Measurements from ENCODE around the gene CCL18.
A peak's percentile ranks its signal among the peaks of the same experiment; 100 is the strongest.
"Not testable (repeated sequence)": the region's sequence is repeated elsewhere in the genome, so short reads cannot be mapped to it uniquely, and the experiment has no call there.

CCL18 gene, protein sequence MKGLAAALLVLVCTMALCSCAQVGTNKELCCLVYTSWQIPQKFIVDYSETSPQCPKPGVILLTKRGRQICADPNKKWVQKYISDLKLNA

DNA sequence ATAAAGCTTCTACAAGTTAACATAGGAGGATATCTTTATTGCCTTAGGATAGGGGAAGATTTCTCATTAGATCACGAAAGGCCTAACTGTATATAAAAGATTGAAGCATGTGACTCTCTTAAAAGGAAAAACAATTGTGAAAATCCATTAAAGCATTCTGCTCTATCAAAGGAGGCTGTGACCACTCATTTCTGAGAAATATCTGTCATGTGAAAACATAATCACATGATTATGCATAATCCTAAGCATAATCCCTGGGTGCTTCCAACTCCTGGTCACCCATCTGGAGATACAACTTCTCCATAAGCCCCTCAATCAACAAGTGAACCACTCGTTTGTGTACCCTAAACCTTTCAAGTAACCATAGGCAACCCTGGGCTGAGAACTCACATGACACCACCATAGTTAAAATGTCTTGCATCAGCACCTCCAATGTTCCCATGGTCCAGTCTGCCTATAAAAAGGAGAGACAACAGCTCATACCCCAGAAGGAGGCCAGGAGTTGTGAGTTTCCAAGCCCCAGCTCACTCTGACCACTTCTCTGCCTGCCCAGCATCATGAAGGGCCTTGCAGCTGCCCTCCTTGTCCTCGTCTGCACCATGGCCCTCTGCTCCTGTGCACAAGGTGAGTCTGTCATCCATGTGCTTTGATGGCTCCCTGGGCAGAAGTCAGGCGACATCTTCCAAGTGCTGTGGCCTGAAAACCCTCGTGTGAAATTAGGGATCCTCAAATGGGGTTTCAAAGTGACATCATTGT, at the start of gene CCL18:
TSS of gene CCL18 (plus strand) at position 487 of the 756 bp plus-strand sequence. CDS start at position 558, 71 bp downstream.
- no peak for DNase-seq

DNA sequence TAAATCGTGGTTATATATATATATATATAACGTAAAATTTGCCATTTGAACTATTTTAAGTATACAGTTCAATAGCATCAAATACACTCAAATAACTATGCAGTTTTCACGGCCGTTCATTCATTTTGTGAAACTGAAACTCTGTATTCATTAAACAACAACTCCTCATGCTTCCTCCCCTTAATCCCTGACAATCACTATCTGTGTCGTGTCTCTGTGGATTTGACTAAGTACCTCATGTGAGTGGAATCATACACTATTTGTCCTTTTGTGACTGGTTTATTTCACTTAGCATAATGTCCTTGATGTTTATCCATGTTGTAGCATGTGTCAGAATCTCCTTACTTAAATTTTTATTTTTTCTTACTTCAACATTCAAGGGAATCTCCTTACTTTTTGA, 49.1 kb upstream of the CCL18 start:
- DNase-seq = no peak

DNA sequence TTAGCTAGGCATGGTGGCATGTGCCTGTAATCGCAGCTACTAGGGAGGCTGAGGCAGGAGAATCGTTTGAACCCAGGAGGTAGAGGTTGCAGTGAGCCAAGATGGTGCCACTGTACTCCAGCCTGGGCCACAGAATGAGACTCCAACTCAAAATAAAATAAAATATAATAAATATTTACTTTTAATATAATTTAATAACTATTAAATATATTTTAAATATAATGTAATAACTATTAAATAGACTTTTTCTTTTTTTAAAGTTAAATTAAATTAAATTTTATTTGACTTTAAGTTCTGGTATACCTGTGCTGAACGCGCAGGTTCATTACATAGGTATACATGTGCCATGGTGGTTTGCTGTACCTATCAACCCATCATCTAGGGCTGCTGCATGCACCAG, 48.2 kb upstream of the CCL18 start:
- DNase-seq = not testable (repeated sequence)

DNA sequence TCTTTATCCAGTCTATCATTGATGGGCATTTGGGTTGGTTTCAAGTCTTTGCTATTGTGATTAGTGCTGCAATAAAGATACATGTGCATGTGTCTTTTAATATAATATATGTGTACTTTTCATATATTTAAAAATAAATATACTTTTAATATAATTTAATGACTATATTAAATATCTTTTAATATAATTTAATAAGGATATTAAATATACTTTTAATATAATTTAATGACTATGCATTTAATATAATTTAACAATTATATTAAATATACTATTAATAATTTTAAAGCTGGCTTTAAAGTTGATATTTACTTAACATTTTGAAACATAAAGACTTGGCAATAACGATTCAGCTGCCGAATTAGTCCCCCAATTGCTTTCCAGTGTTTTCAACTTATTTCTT, 47.5 kb upstream of the CCL18 start:
- DNase-seq = no peak

DNA sequence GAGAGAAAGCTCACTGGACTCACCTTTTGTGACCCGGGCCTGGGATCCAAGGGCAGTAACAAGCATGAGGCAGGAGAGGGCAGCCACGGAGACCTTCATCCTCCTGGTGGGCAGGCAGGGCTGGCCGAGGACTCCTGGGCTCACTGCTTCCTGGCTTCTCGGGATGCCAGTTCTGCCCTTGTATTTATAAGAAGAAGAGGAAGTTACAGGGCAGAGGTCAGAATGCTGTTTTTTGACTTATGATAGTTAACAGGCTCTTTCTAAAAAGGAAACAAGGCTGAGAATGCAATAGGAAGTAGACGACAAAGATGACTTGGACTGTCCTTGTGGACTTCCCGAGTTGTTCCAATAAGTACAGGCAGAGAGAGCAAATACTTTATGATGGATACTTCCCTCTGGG, 46.3 kb upstream of the CCL18 start, which contains the start of gene CCL23:
TSS of gene CCL23 (minus strand) at position 174 of the 400 bp plus-strand sequence. CDS start at position 99, 75 bp downstream.
- no peak for DNase-seq

DNA sequence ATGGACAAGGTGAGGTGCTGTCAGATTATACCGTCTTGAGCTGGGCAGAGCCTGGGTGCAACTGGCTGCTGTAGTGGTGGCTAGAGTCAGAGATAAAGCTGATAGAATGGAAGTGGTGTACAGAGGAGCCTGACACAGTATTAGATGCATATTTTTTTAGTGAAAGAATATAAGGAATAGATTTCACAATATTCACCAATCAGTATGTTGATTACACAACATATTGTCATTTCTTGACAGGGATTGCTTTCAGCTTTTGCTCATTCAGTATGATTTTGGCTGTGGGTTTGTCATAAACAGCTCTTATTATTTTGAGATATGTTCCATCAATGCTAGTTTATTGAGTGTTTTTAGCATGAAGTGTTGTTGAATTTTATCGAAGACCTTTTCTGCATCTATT, 44.6 kb upstream of the CCL18 start:
- DNase-seq = no peak

DNA sequence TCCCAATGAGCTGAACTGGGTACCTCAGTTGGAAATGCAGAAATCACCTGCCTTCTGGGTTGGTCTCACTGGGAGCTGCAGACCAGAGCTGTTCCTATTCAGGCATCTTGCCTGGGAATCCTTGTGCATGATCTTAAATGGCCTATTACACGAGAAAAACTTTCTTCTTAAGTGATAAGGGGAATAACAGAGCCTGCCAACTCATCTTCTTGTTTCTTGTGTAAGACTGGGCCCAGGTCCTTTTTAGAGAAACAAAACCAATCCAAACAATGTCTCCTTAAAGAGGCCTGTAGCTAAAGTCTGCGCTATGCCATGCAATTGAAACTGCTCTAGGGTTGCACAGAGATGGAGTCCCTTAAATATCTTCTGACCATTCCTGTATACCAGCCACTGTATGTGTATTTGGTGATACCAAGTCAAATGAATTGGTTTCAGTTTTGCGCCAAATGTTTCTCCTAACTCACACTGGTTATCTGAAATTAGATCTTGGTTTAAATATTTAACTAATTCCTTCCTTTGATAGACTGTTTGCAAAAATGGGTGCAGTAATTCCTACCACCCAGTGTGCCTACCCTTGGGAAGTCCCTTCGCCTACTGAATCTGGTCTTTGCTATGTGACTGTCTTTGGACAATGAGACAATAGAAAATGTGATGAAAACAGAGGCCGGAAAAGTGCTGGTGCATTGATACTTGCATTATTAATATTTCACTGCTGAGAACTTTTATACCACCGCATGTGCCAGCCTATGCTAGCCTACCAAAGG, 39.8 kb upstream of the CCL18 start:
- DNase-seq = no peak

DNA sequence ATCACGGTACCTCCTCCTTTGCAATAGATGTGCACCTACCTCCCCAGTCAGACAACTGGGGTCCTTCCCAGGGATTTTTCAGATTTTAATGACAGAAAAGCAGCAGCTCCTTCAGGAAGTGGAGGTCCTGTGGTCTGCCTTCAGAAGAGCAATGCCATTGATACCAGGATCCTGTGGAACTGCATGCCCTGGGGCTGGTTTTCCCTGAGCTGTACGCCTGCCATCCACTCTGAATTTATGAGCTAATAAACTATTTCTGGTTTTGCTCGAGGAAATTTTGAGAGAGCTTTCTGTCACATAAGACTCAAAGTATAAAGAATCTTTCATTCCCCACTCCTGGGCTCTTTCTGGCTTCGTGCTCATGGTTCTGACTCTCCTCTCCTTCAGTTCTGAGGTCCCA, 36.3 kb upstream of the CCL18 start:
- no peak for DNase-seq

DNA sequence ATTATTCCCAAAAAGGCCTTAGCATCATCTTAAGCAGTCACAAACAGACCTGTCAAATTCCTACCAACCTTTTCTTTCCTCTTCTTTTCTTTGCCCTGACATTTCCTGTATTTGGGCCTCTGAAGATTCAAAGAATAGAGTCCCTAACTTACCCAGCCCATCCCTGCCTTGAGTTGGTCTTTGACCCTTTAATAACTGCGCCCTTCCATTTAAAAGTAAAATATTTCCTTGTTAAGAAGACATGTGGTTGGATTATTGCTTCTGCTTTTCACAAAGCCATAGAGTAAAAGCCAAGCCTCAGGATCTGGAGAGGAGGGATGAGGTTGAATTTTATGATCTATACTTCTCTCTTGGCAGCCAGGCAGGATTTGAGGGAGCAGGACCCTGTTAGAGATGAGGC, 33.1 kb upstream of the CCL18 start:
- DNase-seq = no peak

DNA sequence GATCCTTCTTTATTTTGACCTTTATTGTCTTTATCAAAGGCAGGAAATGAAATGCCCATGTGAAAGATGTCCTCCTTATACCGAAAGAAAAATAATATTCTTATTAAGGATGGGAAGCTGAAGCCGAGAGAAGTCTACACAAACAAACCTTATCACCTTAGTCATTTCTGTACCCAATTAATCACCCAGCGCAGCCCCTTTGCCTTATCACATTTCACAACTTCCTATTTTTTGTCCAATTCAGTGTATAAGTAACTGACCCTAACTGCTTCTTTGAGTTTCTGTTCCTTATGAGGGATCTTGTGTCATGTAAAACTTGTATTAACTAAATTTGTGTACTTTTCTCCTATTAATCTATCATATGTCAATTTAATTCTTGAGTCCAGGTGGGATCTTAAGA, 29.9 kb upstream of the CCL18 start:
- DNase-seq = no peak

DNA sequence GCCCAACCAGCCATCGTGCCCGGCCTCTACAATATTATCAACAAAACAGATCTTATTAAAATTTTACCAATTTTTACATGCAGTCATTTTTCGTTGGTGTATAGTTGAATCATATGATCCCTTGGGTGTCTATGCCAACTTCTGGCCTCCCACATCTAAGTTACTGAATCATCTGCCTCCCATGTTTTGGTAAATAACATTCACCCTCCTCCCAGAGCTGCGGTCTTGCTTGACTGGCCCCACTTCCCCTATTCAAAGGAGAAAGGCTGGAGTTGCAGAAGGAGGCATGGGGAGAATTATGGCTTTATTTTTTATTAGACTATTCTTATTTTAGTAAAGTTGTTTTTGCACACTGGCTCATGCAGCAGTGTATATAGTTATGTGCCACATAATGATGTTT, 27.8 kb upstream of the CCL18 start:
- no peak for DNase-seq

DNA sequence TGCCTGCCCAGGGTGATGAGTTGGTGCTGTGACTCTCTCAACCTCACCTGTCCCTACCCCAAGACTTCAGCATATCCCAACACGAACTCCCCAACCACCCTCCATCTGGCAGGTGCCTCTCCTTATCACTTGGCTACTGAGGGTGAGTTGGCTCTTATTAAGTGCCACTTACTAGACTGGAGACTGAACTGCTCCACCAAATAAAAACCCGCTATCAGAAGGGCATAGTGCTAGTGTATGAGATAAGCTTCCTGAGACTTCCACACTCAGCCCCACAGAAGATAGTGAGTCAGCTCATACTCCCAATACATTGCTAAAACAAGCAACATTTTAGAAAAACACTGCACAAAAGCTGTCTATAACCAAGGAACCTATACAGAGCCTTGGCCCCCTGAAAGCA, 16.0 kb upstream of the CCL18 start:
- DNase-seq = no peak

DNA sequence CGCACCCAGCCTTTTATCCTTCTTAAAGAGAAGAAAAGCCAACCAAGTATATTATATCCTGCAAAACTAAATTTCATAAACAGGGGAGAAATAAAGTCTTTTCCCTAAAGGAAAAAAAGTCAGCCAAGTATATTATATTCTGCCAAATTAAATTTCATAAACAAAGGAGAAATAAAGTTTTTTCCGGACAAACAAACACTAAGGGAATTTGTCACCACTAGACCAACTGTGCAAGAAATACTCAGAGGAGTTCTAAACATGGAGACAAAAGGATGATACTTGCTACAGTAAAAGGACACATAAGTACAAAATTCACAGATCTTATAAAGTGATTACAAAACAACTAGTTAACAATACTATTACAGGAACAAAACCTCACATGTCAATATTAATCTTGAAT, 14.4 kb upstream of the CCL18 start:
- no peak for DNase-seq

DNA sequence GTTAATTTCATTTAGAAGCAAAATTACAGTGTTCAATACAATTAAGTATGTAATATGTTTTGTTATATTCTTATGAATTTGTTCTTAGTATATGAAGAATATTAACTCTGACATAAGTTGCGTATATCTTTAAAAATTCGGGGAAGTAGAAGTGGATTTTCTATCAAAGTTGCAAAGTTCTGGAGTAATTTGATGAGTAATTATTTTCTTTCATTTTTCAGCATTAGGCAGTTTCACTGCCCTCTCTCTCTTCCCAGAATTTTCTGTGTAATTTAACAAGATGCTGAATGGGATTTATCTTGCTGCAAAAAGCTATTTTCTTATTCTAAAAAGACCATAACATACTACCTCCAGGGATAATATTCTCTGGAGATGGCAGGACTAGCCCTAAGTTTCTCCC, 8.9 kb upstream of the CCL18 start:
- DNase-seq = no peak

DNA sequence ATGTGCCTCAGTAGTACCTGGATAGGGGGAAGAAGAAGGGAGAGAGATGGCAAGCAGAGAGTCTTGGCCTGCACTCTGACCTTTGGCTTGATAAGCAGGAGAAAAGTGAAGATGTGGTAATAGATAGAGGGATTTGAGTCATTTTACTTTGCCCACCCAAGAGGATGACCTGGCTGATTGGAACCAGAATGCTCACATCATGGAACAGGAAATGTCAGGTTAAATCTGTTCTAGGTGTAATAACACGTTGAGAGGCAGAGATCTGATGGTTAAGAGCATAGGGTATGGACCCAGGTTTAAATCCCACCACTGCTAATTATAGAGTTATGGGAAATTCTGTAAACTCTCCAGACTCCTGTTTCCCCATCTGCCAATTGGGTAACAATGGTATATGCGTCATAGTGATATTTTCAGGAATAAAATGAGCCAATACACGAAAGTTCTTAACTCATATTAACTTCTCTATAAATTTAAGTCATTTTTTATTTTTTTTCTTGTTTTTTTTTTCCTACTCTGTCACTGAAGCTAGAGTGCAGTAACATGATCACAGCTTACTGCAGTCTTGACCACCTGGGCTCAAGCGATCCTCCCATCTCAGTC, 8.1 kb upstream of the CCL18 start:
- no peak for DNase-seq

DNA sequence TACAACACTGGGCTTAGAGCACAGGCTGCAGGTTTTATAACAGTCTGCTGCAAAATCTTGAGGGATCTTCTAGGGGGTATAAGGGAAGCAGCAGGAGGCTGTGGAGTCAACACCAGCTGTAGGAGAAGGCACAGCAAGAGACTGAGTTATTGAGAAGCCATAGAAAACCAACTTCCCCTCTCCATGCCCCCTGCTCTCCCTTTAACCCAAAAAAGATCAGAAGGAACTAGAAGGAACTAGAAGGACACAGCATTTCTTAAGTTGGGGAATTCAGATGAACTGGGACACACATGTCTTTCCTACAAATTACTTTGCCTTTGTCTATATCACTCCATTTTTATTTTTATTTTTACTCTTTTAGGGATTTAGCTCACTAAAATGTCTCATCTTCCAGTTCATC, 6.2 kb upstream of the CCL18 start:
- no peak for DNase-seq

DNA sequence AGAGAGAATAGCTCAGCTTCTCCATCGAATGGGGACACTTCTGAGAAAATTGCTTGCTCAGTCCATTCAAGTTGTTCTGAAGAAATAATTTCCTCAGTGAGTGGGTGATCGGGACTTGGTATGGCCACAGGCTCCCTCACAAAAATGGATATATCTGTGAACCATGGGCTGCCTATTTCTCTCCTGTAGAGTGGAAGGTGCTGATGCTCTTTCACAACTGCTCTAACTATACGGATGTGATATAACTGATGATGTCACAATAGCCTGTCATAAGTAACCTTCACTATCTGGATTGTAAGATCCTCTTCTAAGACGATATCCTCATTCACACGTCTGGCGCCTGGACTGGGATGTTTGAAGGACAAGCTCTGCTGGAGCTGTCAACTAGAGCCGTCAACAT, 4.7 kb upstream of the CCL18 start:
- DNase-seq = no peak

DNA sequence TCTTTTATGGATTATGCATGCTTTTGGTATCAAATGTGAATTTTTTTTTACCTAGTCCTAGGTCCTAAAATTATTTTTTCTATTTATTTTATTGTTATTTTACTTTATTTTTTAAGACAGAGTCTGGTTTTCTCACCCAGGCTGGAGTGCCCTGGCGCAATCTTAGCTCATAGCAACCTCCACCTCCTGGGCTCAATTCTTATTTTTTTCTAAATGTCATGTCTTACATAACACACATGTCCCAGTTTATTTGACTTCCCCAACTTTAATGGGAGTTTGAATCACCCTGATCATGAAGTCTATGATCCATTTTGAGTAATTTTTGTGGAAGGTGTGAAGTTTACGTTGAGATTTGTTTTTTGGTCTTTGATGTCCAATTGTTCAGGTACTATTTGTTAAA, 3.3 kb upstream of the CCL18 start:
- DNase-seq = no peak

DNA sequence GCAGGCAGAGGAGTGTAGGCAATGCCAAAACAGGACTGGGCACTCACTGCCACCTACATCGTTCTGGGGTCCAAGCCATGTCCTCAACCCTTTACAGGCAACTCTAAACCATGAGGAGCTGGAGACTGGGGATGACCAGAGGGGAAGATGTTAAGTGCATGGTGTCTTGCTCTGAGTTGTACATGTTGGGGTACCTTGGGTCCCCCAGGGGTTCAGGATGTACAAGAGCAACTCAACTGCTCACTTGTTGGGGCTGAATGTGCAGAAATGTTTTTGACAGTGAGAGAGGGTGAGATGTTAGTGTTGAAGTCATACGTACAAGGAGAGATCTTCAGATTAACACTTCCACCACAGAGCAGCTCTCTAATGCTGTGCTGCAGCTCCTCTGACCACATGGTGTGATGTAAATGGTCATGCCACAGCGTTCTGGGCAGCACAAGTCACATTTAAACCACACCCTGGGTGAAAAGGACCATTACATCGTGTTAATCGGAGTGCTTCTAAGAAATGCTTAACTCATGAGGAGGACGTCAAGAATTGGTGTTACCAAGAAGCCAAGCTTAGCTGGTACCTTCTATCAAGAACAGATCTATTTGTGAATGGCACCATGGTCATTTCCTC, 2.4 kb downstream of the CCL18 start:
- DNase-seq = peak; percentile 76

DNA sequence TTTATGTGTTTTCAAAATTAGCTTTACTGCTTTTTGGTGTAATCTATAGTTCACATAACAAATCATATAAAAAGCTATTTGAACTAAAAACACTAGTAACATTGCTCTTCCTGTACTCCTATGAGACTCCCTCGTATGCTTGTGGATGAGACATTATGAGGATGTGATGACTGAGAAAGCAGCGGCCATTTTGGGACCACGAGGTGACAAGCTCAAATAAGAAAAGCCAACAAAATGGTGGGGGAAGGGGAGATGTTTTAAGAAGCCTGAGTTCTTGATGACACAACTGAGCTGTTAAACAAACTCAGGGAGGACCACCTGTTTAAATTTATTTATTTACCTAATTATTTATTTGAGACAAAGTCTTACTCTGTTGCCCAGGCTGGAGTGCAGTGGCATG, 4.5 kb downstream of the CCL18 start:
- DNase-seq = no peak

DNA sequence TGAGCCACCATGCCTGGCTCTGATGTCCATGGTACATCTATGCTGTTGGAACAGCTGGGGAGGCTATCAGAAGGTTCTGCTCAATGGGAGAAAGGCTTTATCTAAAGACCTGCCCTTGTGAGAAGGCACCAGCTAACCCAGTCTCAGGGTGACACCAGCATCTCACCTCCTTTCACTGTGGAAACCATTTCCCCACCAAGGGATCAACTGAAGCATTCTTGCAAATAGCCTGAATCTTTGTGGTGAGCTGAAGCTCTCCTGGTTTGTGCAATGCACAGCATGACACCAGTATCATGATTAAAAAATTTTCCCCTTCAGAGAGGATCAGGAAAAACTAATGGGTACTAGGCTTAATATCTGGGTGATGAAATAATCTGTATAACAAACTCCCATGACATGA, 5.1 kb downstream of the CCL18 start:
- no peak for DNase-seq

DNA sequence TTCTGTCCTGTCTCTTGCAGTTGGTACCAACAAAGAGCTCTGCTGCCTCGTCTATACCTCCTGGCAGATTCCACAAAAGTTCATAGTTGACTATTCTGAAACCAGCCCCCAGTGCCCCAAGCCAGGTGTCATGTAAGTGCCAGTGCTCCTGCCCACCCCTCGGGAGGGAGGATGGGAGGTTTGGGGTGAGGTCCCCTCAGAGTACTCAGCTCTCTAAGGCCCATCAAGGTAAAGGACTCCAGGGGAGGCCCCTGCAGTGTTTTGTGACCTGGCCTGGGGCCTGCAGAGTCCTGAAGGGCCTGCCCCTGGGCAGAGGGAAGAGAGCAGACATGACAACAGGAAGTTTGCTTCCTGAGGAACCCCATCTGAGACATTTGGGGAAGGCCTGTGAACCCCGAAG, 6.4 kb downstream of the CCL18 start:
- no peak for DNase-seq

DNA sequence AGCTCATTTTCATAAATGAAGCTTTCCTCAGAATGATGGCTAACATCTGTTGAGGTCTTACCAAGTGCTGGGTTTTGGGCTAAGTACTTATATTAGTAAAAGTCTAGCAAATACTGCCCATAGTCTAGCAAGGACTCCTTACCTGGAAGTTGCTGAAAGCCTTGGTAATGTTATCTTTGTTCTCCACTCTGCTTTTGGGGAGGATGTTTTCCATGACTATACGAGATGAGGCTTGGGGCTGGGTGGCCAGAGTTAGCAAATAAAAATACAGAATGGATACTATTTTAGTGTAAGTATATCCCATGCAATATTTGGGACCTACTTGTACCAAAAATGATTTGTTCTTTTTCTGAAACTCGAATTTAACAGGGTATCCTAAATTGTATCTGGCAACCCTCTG, 7.7 kb downstream of the CCL18 start:
- no peak for DNase-seq
